Raji (cell line): ENCODE data around the gene SLC27A1.

Source experiments
- POLR2A ChIP-seq: IDR thresholded peaks from 2 replicates; pipeline ENCODE4 v1.6.1; 2011; ENCODE audit warnings: low read depth, low read length, control low read depth; ENCODE audit not compliant: insufficient read depth

SLC27A1 gene

GRCh38 chr19:17495639-17496296 lies 25.4 kb downstream of the SLC27A1 start:
- no peak for TF ChIP-seq POLR2A

- no peak for TF ChIP-seq POLR2A
These were observed 26.1 kb downstream of the SLC27A1 start for GRCh38 chr19:17496337-17496997.

- TF ChIP-seq POLR2A: no peak
These were observed 26.9 kb downstream of the SLC27A1 start for GRCh38 chr19:17497149-17497798.

- TF ChIP-seq POLR2A: no peak
These were observed 29.5 kb downstream of the SLC27A1 start for GRCh38 chr19:17499648-17500446.

- no peak for TF ChIP-seq POLR2A
These were observed 30.3 kb downstream of the SLC27A1 start for GRCh38 chr19:17500447-17501198.

GRCh38 chr19:17503240-17503639 lies 32.9 kb downstream of the SLC27A1 start:
- no peak for TF ChIP-seq POLR2A

- TF ChIP-seq POLR2A: no peak
These were observed 33.7 kb downstream of the SLC27A1 start for GRCh38 chr19:17504030-17504429.

- TF ChIP-seq POLR2A: no peak
These were observed 34.1 kb downstream of the SLC27A1 start for GRCh38 chr19:17504456-17504855.

GRCh38 chr19:17505223-17505622 lies 34.9 kb downstream of the SLC27A1 start:
- no peak for TF ChIP-seq POLR2A

- no peak for TF ChIP-seq POLR2A
These were observed 36.4 kb downstream of the SLC27A1 start for GRCh38 chr19:17506745-17507144.

- TF ChIP-seq POLR2A: no peak
These were observed 40.1 kb downstream of the SLC27A1 start for GRCh38 chr19:17510220-17510993.

- peak; percentile 60; the same call in 1 of the 2 replicates for TF ChIP-seq POLR2A
These were observed 41.6 kb downstream of the SLC27A1 start for GRCh38 chr19:17511724-17512573.

GRCh38 chr19:17512574-17512939 lies 42.2 kb downstream of the SLC27A1 start:
- no peak for TF ChIP-seq POLR2A
